ENCODE results near the gene KRT26.
A peak's percentile ranks its signal among the peaks of the same experiment; 100 is the strongest.

KRT26 gene

GRCh38 chr17:40726919-40727318 is 45.1 kb downstream of the KRT26 start:
- H3K4me3 ChIP-seq (ENCODE audit: low read depth, low read length) = no peak overlapping the region
- peak; percentile 27 for TF ChIP-seq CTCF (IDR thresholded peaks at IDR 0.05; ENCODE audit: low read depth, low read length)
- in situ Hi-C loops (cut with HindIII; ENCODE audit: low sequenced_read_pairs) = no loop called here
- DNase-seq (ENCODE audit: low read depth, low spot score) = peak; percentile 7

DNA sequence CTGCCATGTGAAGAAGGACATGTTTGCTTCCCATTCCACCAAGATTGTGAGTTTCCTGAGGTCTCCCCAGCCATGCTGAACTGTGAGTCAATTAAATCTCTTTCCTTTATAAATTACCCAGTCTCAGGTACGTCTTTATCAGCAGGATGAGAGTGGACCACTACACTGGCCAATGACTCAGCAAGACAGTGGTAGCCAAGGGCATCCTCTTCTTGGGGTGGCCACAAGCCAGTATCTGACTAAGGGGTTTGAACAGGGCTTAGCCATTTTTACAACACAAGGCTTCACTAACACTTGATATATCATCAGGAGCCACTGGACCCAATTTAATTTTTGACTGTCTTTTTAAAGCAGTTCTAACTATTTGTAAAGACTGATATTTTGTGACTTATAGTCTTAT is 47.3 kb downstream of the KRT26 start:
- in situ Hi-C loops (cut with HindIII; ENCODE audit: low sequenced_read_pairs) = no loop called here
- no peak for TF ChIP-seq CTCF (IDR thresholded peaks at IDR 0.05; ENCODE audit: low read depth, low read length)
- no peak for DNase-seq (ENCODE audit: low read depth, low spot score)
- H3K4me3 ChIP-seq (ENCODE audit: low read depth, low read length) = no peak overlapping the region

GRCh38 chr17:40722241-40722640 is 49.8 kb downstream of the KRT26 start:
- in situ Hi-C loops (cut with HindIII; ENCODE audit: low sequenced_read_pairs) = no loop called here
- no peak for TF ChIP-seq CTCF (IDR thresholded peaks at IDR 0.05; ENCODE audit: low read depth, low read length)
- no peak for DNase-seq (ENCODE audit: low read depth, low spot score)
- H3K4me3 ChIP-seq (ENCODE audit: low read depth, low read length) = no peak overlapping the region

- no peak for TF ChIP-seq CTCF (IDR thresholded peaks at IDR 0.05; ENCODE audit: low read depth, low read length)
- in situ Hi-C loops (cut with HindIII; ENCODE audit: low sequenced_read_pairs) = no loop called here
- no peak overlapping the region for H3K4me3 ChIP-seq (ENCODE audit: low read depth, low read length)
- DNase-seq (ENCODE audit: low read depth, low spot score) = no peak
These were observed 51.1 kb downstream of the KRT26 start for GRCh38 chr17:40720899-40721298.

DNA sequence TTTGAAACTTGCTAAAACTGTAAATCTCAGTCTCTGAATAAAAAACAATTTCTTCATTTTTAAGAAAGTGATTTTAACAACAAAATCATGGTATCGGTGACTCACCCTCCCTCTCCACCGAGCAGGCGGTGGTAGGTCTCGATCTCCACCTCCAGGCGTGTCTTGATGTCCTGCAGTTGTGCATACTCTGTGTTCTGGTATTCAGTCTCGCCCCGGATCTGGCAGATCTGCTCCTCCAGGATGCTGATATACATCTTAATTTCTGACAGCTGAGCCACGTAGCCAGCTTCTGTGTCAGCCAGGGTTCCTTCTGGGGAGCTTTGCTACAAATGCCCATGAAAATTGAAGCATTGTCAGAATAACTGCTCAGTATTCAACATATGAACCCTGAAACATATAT is 53.1 kb downstream of the KRT26 start:
- in situ Hi-C loops (cut with HindIII; ENCODE audit: low sequenced_read_pairs) = no loop called here
- no peak overlapping the region for H3K4me3 ChIP-seq (ENCODE audit: low read depth, low read length)
- no peak for TF ChIP-seq CTCF (IDR thresholded peaks at IDR 0.05; ENCODE audit: low read depth, low read length)
- no peak for DNase-seq (ENCODE audit: low read depth, low spot score)

- in situ Hi-C loops (cut with HindIII; ENCODE audit: low sequenced_read_pairs) = no loop called here
- TF ChIP-seq CTCF (IDR thresholded peaks at IDR 0.05; ENCODE audit: low read depth, low read length) = no peak
- no peak for DNase-seq (ENCODE audit: low read depth, low spot score)
- no peak overlapping the region for H3K4me3 ChIP-seq (ENCODE audit: low read depth, low read length)
These were observed 54.2 kb downstream of the KRT26 start for GRCh38 chr17:40717776-40718175.
